HG03558 (cell line): ENCODE results near the gene TMEM232.
"Not testable (repeated sequence)": the region's sequence is repeated elsewhere in the genome, so short reads cannot be mapped to it uniquely, and the experiment has no call there.

Source experiments
- ATAC-seq: cut with Tn5 transposase; IDR thresholded peaks from one replicate; pipeline ENCODE4 v1.9.1; 2021; ENCODE audit warnings: moderate number of reproducible peaks; ENCODE audit not compliant: unreplicated experiment; ENCODE audit errors: extremely low read depth

The TMEM232 gene

DNA sequence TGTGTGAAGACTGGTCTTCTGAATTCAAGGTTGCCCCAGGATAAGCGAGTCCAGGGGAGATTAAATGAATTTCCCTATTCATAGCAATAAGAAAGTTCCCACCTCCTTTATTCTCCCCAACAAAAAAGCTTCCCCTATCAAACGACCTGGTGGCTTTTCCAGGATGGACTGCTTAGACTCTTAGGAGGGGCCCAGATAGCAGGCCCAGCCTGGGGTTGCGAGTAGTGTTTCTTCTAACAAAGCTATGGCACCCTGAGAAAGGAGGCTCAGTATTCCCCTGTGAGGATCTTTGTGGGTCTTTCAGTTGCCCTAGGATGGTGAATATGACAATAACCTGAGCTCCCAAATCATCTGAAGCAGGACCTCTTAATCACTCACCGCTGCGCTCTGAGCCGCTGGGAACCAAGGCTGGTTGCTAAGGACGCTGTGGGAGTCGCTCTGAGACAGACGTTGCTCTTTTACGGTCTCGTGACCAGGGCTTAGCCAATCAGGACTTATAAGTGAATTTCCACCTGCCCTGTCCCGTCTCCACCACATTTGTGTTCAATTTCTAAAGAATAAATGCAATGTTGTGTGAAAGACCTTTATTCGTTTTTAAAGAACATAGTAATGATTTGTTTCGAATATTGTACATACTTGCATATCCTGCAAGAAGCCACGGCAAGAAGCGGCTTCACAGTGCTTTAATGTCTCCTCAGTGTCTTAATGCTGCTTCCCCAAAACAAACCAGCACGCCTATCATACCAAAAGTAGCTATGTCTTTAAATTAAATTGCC lies at the start of gene TMEM232:
Gene TMEM232 (minus strand): TSS at position 423 of the 776 bp plus-strand sequence. CDS start 59,319 bp downstream, outside the sequence.
- peak; percentile 100 for ATAC-seq

DNA sequence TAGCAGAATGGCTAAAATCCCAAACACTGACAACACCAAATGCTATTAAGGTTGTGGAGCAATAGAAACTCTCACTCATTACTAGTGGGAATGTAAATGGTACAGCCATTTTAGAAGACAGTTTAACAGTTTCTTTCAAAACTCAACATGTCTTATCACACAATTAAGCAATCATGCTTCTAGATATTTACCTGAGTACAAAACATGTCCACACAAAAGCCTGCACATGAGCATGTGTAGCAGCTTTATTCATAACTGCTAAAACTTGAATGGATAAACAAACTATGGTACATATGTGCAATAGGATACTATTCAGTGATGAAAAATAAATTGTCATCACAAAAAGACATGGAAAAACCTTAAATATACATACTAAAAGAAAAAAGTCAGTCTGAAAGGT lies 43.8 kb upstream of the TMEM232 start:
- ATAC-seq: no peak

DNA sequence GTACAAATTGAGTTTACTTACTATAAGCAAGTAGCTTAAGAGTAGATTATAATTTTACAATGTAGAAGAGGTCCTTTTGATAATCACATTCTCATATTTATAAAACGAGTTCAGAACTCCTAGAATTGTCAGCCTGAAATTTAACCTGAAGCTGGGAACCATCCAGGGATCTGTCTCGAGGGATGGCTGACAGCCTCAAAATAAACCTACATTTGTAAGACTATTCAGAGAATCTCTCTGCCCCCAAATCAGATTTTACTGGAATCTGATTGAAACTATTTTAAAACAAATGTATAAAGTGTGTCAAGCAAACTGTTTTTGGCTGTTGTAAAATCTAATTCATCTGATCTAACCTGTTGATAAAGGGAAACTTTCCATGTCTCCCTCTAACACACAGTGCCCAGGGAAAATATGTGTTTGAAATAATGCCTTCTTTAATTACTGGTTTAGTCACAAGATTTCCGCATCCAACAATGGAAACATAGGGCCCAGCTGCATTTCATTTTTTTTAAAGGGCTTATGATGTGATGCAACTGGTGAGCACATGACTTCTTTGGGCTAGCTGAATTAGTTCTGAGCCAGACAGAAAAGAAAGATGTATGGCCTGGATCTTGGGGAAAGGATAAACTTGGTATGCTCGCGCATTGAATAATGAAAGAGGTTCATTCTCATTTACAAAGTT lies 42.7 kb upstream of the TMEM232 start:
- no peak for ATAC-seq

DNA sequence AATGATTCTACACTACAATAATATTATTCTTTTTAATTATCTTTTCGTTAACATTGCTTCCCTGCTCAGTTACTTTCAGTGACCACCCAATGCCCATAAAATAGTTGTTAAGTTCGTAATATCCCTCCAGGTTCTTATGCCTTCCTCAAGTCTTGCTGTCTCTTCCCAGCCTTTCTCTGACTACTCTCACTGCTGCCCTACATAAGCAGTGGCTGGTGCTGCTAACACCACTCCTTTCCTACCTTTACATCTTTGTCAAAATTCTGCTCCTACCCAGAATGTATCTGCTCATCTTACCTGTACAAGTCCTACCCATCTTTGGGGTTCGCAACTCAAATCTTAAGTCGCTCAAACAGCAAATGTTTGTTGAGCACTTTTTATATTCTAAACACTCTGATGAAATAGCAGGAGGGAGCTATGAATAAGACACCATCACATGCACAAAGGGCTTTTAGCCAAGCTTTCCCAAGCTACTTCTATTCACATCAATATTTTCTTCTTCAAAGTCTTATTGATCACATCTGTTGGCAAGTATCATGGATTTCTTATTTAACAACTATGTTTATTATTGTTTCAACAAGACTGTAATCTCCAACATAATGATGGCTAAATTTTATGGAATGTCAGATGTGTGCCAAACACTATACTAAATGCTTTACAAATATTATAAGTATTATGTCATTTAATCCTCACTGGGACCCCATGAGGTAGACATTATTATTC lies 41.8 kb upstream of the TMEM232 start:
- no peak for ATAC-seq

DNA sequence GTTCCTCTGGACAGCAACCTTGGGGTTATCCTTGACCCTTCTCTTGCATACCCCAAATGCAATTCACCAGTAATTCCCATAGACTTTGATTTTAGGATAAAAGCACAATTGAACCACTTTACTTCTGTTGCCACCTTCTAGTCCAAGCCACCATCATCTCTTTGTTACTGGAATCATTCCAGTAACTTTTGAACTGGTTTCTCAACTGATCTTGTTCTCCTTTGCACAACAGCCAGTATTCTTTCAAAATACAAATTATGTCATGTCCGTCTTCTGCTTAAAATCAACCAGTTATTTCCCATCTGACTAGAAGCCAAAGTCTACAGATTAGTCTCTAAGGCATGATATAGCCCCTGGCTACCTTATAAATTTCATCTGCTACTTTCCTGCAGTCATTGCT lies 33.7 kb upstream of the TMEM232 start:
- no peak for ATAC-seq

DNA sequence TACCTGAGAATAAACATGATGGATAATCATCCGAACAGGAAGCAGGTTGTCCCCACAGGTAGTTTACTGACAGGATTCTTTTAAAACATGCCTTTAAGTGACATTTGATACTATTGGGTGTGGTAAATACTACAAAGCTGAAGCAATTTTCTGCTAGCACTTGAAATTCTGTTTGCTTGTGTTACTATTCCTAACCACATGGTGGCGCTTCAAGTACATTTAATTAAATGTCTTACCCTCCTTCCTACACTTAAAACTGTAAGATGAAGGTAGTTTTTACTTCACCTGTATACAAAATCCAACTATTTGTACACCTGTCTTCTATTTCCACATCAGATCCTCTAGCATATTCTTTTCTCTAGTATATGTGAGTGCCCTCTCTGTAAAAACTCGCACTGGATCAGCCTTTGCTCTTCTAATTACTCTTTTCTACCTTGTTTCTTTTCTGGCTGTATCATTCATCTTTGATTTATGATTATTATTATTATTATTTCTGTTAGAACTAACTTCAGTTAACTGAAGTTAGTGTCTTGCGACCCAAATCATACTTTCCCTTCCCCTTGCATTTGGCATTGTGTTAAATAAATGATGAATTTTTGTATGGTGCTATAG lies 30.8 kb upstream of the TMEM232 start:
- ATAC-seq: no peak

DNA sequence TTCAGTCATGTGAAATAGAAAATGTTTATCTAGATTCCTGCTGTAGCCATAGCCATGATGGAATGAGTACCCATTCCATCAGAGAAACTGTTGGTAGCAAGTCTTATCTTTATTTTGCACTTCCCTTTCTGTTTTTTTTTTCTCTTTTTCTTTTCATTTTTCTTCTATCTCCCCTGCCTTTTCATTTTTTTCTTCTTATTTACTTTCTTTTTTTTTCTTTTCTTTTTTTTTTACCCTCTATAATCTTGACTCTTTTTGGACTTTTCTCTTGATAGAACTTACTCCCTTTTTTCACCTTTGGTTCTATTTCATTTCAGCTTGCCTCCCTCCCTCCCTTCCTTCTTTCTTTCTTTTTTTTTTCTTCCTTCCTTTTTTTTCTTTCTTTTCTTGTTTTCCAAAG lies 27.7 kb upstream of the TMEM232 start:
- no peak for ATAC-seq

DNA sequence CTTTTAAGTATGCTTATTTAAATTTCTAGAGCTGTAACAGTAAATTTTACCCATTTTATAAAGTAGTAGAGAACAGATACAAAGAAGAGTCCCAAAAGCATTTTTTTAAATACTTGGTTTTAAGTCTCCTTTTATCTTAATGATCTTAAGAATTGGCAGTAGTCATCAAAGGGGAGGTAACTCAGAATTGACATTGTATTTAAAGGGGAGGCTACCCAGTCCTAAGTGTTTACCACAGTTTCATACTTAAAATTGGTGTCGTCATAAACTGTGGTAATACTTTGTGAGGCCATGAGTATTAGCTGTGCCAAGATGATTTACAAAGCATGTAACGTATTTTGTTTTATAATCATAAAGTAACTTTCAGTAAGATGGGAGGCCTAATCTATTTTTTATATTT lies 27.1 kb upstream of the TMEM232 start:
- no peak for ATAC-seq

DNA sequence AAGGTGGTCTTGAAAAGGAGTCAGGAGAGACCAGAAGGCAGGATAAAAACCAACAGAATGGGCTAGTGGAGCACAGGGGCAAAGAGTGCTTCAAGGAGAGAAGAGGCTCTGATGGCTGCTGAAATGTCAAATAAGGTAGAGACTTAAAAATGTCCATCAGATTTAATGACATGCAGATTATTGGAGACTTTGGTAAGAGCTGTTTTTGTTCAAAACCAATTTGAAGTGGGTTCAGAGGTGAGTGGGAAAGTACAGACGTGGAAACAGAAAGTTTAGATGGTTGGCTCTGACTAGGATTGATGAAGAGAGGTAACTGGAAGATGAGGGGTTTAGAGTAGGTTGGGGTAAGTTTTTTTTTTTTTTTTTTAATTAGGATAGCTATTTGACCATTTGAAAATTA lies 26.5 kb upstream of the TMEM232 start:
- ATAC-seq: no peak

DNA sequence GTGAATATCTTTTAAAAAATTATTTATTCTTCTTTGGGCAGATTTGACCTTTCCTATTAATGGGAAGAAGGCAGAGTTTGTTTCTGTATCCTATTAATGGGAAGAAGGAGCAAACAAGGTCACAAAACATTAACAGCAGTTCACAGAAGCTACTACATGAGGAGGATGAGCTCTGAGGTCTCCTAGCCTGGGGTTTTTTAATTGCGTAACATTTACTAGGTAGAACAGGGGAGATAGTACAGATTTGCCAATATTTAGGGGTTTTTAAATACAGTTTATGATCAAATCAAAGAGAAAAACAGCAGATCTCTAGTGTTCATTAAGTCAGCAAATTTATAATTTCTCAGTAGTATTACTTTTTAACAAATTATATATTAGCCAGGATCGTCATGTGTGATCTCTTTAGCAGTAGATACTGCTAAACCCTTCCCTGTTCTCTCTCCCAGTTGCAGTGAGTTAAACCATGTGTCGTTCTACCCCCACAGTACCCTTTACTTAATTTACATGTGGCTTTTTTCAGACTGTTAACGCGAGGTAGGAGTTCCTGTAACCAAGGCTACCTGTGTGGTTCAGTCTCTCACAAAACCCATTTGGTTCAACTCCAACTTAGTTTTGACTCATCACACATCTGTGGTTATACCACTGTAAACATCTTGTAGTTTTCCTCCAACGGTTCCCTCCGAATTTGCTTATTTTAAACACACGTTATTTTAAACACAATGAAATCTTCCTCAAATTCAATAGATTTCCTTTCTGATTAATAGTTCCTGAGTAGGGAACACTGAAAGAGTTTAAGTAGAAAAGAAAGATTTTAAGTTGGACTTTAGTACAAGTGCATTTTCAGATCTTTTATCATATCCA lies 25.7 kb upstream of the TMEM232 start:
- peak; percentile 96 for ATAC-seq

DNA sequence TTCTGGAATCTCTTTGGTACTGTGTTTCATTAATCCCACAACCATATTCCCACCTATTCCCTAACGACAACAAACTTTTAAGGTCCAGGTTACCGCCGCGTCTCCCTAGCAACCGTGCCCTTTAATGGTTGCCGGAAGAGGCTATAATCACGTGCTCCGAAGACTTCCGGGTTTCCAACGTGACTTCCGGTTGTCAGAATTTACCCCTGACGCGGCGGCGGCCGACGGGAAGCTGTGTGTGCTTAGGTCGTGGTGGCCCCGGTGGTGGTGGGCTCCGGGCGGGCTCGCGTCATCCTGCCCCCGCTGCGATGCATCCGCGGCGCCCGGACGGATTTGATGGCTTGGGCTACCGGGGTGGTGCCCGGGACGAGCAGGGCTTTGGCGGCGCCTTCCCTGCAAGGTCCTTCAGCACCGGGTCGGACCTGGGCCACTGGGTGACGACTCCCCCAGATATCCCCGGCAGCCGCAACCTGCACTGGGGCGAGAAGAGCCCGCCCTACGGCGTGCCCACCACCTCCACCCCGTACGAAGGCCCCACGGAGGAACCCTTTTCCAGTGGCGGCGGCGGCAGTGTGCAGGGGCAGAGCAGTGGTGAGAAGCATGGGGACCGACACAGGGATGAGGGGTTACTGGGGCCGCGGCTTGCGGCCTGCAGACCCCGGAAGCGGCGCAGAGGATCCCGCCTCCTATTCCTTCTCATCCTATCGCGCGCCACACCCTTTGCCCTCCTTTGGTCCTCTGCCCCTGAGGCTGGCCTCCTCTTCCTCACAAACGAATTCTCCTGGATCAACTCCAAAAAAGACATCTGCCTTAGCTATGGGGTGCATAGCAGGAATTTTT lies 12.6 kb upstream of the TMEM232 start, which contains the start of gene SLC25A46:
Gene SLC25A46 (plus strand): TSS at position 196 of the 840 bp plus-strand sequence. CDS start 113 bp downstream, at position 309.
- peak; percentile 94 for ATAC-seq

DNA sequence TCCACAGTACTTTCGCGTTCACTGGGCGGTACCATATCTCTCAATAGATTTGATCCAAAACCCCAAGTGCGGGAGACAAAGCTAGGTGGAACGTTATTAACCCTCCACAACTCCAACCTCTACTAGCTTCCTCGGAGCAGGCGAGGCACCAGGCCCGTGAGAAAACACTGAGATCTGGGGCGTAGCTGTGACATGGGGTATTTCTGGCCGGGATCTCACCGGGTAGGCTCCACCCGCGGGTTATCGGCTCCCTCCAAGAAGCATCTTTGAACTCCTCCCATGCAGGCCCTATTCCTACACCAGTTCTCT lies 12.0 kb upstream of the TMEM232 start:
- peak; percentile 36 for ATAC-seq

DNA sequence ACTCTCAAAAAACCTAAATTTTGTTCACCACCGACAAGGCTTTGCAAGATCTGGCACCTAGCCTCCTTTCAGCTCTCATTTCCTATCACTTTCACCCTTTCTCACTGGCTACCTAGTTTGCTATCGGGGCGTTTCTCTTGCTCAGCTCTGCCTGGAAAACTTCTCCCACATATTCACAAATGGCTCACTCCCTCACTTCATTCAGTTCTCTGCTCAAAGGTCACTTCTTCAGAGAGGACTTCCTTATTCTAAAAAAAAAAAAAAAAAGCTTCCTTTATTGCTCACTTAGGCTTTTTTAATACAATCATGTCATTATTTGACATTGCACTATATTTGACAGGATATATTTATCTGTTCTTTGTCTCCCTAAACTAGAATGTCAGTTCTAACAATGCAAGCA lies 10.3 kb upstream of the TMEM232 start:
- ATAC-seq: no peak

DNA sequence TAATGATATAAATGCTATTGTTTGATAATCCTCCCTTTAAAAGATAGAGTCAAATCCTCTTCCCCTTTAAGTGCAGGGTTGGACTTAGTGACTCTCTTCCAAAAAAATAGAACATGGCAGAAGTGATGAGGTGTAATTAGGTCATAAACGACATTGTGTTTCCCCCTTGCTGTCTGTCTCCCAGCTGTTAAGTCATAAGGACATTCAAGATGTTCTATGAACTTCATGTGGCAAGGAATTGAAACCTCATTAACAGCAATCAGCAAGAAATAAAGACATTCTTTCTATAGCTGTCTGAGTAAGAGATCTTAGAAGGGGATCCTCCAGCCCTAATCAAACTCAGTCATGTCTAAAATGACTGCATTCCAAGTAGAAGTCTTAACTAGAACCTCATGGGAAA lies 9.1 kb upstream of the TMEM232 start:
- ATAC-seq: no peak

DNA sequence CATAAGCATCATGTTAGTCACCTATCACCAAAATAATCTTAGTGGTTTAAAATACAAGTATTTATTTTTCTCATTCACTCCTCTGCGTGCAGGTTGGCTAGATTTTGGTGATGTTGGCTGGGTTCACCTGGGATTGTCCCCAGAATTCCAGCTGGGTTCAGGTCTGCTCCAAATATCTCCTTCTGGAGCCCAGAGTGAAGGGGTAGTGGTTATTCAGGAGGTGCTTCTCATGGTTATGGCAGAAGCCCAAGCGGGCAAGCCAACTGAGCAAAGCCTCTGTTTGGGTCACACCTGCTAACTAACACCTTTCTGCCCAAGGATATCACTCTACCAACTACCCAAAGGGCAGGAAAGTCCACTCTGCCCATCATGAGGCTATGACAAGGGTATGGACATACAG lies 7.6 kb upstream of the TMEM232 start:
- ATAC-seq: no peak

DNA sequence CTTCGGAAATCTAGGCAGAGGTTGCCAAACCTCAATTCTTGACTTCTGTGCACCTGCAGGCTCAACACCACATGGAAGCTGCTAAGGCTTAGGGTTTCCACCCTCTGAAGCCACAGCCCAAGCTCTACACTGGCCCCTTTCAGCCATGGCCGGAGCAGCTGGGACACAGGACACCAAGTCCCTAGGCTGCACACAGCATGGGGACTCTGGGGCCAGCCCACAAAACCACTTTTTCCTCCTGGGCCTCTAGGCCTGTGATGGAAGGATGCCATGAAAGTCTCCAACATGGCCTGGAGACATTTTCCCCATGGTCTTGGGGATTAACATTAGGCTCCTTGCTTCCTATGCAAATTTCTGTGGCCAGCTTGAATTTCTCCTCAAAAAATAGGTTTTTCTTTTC lies 5.0 kb upstream of the TMEM232 start:
- ATAC-seq: not testable (repeated sequence)

DNA sequence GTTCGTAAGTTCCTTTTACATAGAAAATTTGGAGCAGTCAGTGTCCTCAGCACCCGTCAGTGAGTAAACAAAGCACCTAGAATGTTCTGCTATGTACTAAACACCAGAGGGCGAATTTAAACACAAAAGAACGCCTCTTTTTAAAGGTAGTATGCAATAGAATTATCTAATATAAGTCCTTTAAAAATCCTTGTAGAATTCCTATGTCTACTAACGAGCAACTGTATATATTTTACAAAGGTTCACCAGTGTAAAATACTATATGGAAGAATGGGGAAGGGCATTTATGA lies 499 bp upstream of the TMEM232 start:
- peak; percentile 28 for ATAC-seq

DNA sequence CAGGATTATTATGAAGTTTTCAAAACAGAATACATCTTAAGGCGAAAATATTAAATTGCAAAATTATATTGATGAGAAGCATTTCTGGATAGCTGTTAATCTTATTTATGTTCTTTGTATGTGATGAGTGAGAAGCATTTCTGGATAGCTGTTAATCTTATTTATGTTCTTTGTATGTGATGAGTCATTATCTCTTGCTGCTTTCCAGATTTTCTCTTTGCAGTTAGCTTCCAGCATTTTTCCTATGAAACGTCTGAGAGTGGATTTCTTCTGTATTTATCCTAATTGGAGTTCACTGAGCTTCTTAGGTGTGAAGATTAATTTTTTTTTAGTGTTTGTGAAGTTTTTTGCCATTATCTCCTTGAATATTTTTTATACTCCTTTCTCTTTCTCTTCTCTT lies 8.2 kb downstream of the TMEM232 start:
- ATAC-seq: no peak
